ENCODE measurements around the gene DRAP1. TPM values are rescaled to one million over a fixed set of nuclear protein-coding genes. Genes with fewer than 3 reads are reported as not detected.

DRAP1 gene
- total and polyA plus RNA-seq, 9 of the 15 experiments (the other 6 are each of a cell fraction or from before 2014, with no cell fraction given) = 9.6 to 200 (median 92.9) TPM

DNA sequence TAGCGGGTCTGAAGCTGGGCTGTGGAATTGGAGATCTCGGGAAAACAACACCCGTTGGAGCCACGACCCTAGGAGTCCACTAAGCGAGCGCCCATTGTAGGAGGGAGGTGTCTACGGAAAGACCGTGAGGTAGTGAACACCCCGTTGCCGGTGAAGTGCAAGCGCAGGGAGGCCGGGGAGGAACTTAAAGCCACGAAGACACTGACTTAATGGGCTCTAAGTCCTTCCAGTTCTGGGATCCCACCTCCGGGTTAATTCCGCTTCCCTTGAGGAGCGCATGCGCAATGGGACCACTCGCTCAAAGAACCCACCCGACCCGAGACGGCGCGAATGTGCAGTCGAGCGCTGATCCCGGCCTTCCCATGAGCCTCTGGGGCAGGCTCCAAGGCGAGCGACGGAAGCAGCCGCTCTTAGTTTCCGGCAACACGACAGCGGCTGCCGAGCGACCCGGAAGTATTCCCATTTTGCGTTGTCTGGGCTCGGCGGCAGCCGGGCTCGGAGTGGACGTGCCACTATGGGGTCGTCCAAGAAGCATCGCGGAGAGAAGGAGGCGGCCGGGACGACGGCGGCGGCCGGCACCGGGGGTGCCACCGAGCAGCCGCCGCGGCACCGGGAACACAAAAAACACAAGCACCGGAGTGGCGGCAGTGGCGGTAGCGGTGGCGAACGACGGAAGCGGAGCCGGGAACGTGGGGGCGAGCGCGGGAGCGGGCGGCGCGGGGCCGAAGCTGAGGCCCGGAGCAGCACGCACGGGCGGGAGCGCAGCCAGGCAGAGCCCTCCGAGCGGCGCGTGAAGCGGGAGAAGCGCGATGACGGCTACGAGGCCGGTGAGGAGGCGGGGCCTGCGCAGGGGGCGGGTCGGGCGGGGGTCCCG lies 42.3 kb downstream of the DRAP1 start, which contains the start of gene SART1 (continued):
- peak; percentile 83; the same call in 1 of the 2 replicates for TF ChIP-seq TRIM25 (IDR thresholded peaks at IDR 0.05; ENCODE audit: borderline replicate concordance)
- TF ChIP-seq, protein P1, sequence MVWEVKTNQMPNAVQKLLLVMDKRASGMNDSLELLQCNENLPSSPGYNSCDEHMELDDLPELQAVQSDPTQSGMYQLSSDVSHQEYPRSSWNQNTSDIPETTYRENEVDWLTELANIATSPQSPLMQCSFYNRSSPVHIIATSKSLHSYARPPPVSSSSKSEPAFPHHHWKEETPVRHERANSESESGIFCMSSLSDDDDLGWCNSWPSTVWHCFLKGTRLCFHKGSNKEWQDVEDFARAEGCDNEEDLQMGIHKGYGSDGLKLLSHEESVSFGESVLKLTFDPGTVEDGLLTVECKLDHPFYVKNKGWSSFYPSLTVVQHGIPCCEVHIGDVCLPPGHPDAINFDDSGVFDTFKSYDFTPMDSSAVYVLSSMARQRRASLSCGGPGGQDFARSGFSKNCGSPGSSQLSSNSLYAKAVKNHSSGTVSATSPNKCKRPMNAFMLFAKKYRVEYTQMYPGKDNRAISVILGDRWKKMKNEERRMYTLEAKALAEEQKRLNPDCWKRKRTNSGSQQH (CRISPR knock-in tag; IDR thresholded peaks at IDR 0.05) = peak; percentile 18; the same call in 1 of the 2 replicates
- peak; percentile 71; the same call in 1 of the 2 replicates for TF ChIP-seq NR4A1 (CRISPR knock-in tag; IDR thresholded peaks at IDR 0.05)
- TF ChIP-seq NR4A1 (tag; IDR thresholded peaks at IDR 0.05) = no peak
- TF ChIP-seq PHB2 (IDR thresholded peaks at IDR 0.05; ENCODE audit: low read depth) = peak; percentile 37; the same call in 1 of the 2 replicates
- TF ChIP-seq MYC (IDR thresholded peaks at IDR 0.05; ENCODE audit: low read depth, low read length) = peak; percentile 67
- peak; percentile 75; the same call in 1 of the 2 replicates for TF ChIP-seq MYC (CRISPR knock-in tag; IDR thresholded peaks at IDR 0.05; ENCODE audit: borderline replicate concordance, low read depth)
- peak in 1 of 2 experiments; percentile 61; a peak in 1 of 4 replicates for TF ChIP-seq MLLT1 (IDR thresholded peaks at IDR 0.05)
- TF ChIP-seq EP300 (IDR thresholded peaks at IDR 0.05; ENCODE audit: low read length) = peak; percentile 64; the same call in 1 of the 2 replicates
- TF ChIP-seq FOXP1 (CRISPR knock-in tag; IDR thresholded peaks at IDR 0.05) = peak; percentile 61; the same call in 1 of the 2 replicates
- peak; percentile 78 for TF ChIP-seq TAF7 (tag; IDR thresholded peaks at IDR 0.05)
- 0 out of 2 replicates have a peak, but pooled peaks have one; percentile 65 for TF ChIP-seq NBN (IDR thresholded peaks at IDR 0.05; ENCODE audit: low read depth)
- TF ChIP-seq L3MBTL2 (IDR thresholded peaks at IDR 0.05) = peak; percentile 68
- 0 out of 2 replicates have a peak, but pooled peaks have one; percentile 52 for TF ChIP-seq LCOR (CRISPR knock-in tag; IDR thresholded peaks at IDR 0.05)
- TF ChIP-seq ELF4 (CRISPR knock-in tag; IDR thresholded peaks at IDR 0.05) = peak; percentile 66; the same call in 1 of the 2 replicates
- peak; percentile 96 for TF ChIP-seq GABPB1 (CRISPR knock-in tag; IDR thresholded peaks at IDR 0.05)
- no peak for TF ChIP-seq SIRT6 (IDR thresholded peaks at IDR 0.05; ENCODE audit: low read depth, low read length)
- no peak for TF ChIP-seq PRPF4 (IDR thresholded peaks at IDR 0.05; ENCODE audit: insufficient read depth, low read depth, low read length, poor library complexity, severe bottlenecking)
- TF ChIP-seq ZBTB26 (CRISPR knock-in tag; IDR thresholded peaks at IDR 0.05) = peak; percentile 66; the same call in 1 of the 2 replicates
